NB4 (cell line): ENCODE data around the gene PLA2R1.

Experiments used
- MYC ChIP-seq: IDR thresholded peaks from 2 replicates; pipeline ENCODE4 v1.6.1; 2011; ENCODE audit warnings: low read depth, low read length
- POLR2A ChIP-seq: IDR thresholded peaks from 2 replicates; pipeline ENCODE4 v1.6.1; 2011; ENCODE audit warnings: mild to moderate bottlenecking; ENCODE audit not compliant: insufficient read length; ENCODE audit errors: extremely low read depth
- TF ChIP-seq, protein P1 (sequence below): IDR thresholded peaks from one replicate; pipeline ENCODE4 v1.5.1; 2012; ENCODE audit warnings: low read depth, low read length

DNA sequence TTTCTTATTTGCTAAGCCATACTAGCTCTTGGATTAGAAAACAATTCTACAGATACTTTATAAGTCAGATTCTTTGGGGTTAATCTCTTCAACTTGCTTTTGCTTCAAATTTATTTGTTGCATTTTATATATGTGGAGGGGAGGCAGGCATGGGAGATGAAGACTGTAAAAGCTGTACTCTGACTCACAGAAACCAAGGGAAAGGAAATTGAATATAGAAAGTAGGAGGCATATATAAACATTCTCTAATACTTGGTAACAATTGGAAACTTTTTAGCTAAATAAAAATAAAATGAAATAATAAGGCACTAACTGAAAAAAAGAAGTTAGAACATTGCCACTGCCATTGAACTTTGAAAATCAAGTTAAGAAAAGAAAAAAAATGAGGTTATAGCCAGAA is 21.3 kb downstream of the PLA2R1 start:
- TF ChIP-seq, protein P1, sequence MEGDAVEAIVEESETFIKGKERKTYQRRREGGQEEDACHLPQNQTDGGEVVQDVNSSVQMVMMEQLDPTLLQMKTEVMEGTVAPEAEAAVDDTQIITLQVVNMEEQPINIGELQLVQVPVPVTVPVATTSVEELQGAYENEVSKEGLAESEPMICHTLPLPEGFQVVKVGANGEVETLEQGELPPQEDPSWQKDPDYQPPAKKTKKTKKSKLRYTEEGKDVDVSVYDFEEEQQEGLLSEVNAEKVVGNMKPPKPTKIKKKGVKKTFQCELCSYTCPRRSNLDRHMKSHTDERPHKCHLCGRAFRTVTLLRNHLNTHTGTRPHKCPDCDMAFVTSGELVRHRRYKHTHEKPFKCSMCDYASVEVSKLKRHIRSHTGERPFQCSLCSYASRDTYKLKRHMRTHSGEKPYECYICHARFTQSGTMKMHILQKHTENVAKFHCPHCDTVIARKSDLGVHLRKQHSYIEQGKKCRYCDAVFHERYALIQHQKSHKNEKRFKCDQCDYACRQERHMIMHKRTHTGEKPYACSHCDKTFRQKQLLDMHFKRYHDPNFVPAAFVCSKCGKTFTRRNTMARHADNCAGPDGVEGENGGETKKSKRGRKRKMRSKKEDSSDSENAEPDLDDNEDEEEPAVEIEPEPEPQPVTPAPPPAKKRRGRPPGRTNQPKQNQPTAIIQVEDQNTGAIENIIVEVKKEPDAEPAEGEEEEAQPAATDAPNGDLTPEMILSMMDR = no peak
- TF ChIP-seq POLR2A (no peak), MYC (no peak)
